Thymus (tissue), 14 donors: ENCODE data around the gene RPP25. TPM values are rescaled to one million over a fixed set of nuclear protein-coding genes. Genes with fewer than 3 reads are reported as not detected.

ENCODE experiments used
- DNase-seq, 9 donors: peaks; one replicate each; pipeline ENCODE4 v3.0.0-alpha.2; 2013; ENCODE audit warnings: low spot score in 9 of 9, low read depth in 6 of 9, missing footprints in 1 of 9
- H3K27ac ChIP-seq, 2 donors: one replicate each; pipeline ENCODE4 v1.5.1; 2013; ENCODE audit warnings: control low read depth in 1 of 2, low read depth in 1 of 2, low read length in 1 of 2, mild to moderate bottlenecking in 1 of 2, moderate library complexity in 1 of 2
- H3K27me3 ChIP-seq, 2 donors: one replicate each; pipeline ENCODE4 v1.5.1; 2013; ENCODE audit warnings: low read length in 1 of 2; ENCODE audit not compliant: control insufficient read depth in 2 of 2, insufficient read depth in 1 of 2
- H3K36me3 ChIP-seq, 2 donors: one replicate each; pipeline ENCODE4 v1.5.1; 2013; ENCODE audit warnings: low read length in 1 of 2, mild to moderate bottlenecking in 1 of 2, moderate library complexity in 1 of 2; ENCODE audit not compliant: control insufficient read depth in 2 of 2, insufficient read depth in 2 of 2
- H3K4me1 ChIP-seq, 2 donors: one replicate each; pipeline ENCODE4 v1.5.1; 2013; ENCODE audit warnings: low read length in 2 of 2; ENCODE audit not compliant: control insufficient read depth in 2 of 2, insufficient read depth in 2 of 2
- H3K4me3 ChIP-seq, 2 donors: one replicate each; pipeline ENCODE4 v1.5.1; 2013; ENCODE audit warnings: low read length in 2 of 2, control low read depth in 1 of 2, mild to moderate bottlenecking in 1 of 2
- H3K9me3 ChIP-seq, 2 donors: one replicate each; pipeline ENCODE4 v1.5.1; 2013; ENCODE audit warnings: low read length in 1 of 2, mild to moderate bottlenecking in 1 of 2; ENCODE audit not compliant: control insufficient read depth in 2 of 2, insufficient read depth in 1 of 2
- WGBS: extraction: QIAGEN DNeasy Blood & Tissue Kit; methylation state at CpG from one replicate; pipeline ENCODE4 v1.1.7; 2013; 5-methylcytosine and 5-hydroxymethylcytosine counted together
- long read RNA-seq, 10 donors: transcript quantifications; one replicate each; lab custom pipeline, GENCODE V29; 2026
- polyA plus RNA-seq: library from polyadenylated mRNA; stranded (reverse); fragments of 200-250 nt; gene quantifications from one replicate; pipeline ENCODE4 v1.2.3, GENCODE V29; 2013
- total RNA-seq: library from RNA; stranded (reverse); fragments of 120-200 nt; gene quantifications from one replicate; pipeline ENCODE4 v1.2.4, GENCODE V29; 2013
- donor health status: healthy.

RPP25 gene, protein sequence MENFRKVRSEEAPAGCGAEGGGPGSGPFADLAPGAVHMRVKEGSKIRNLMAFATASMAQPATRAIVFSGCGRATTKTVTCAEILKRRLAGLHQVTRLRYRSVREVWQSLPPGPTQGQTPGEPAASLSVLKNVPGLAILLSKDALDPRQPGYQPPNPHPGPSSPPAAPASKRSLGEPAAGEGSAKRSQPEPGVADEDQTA
- total RNA-seq (3.5 TPM), polyA plus RNA-seq (6.7 TPM)
- long read RNA-seq, donor 1, result 0 reads
- long read RNA-seq, donor 2, result 0 reads
- long read RNA-seq, donor 3, transcript RPP25-201 (1 exons, 3,049 nt), result major isoform, 5 of 5 reads
- long read RNA-seq, donor 3, partial matches to known transcripts, result 0 of 5 reads
- long read RNA-seq, donor 3, other reads (novel, unspliced or antisense), result 0 of 5 reads
- long read RNA-seq, donor 4, partial matches to known transcripts, result 0 of 2 reads
- long read RNA-seq, donor 4, other reads (novel, unspliced or antisense), result 0 of 2 reads
- long read RNA-seq, donor 5, transcript RPP25-201 (1 exons, 3,049 nt), result major isoform, 14 of 14 reads
- long read RNA-seq, donor 5, partial matches to known transcripts, result 0 of 14 reads
- long read RNA-seq, donor 5, other reads (novel, unspliced or antisense), result 0 of 14 reads
- long read RNA-seq, donor 6, partial matches to known transcripts, result 0 of 3 reads
- long read RNA-seq, donor 6, other reads (novel, unspliced or antisense), result 0 of 3 reads
- long read RNA-seq, donor 7, partial matches to known transcripts, result 0 of 2 reads
- long read RNA-seq, donor 7, other reads (novel, unspliced or antisense), result 0 of 2 reads
- long read RNA-seq, donor 8, transcript RPP25-201 (1 exons, 3,049 nt), result major isoform, 6 of 6 reads
- long read RNA-seq, donor 8, partial matches to known transcripts, result 0 of 6 reads
- long read RNA-seq, donor 8, other reads (novel, unspliced or antisense), result 0 of 6 reads
- long read RNA-seq, donor 9, partial matches to known transcripts, result 0 of 3 reads
- long read RNA-seq, donor 9, other reads (novel, unspliced or antisense), result 0 of 3 reads
- long read RNA-seq, donor 10, partial matches to known transcripts, result 0 of 3 reads
- long read RNA-seq, donor 10, other reads (novel, unspliced or antisense), result 0 of 3 reads

GRCh38 chr15:74956648-74957475, at the start of gene RPP25:
Gene RPP25, minus strand, starts transcription at chr15:74956772. Its CDS starts 189 bp downstream, at chr15:74956583.
- H3K4me1 ChIP-seq, result peaks cover 13 to 39% of the 10 kb centered on the region in 2 donors
- H3K27me3 ChIP-seq, result peaks cover 46 to 69% of the 10 kb centered on the region in 2 donors

GRCh38 chr15:75002398-75002797, 45.8 kb upstream of the RPP25 start:
- DNase-seq, result no peak
- Histone ChIP-seq H3K9me3 (no peaks in the 10 kb centered on the region), H3K4me1 (no peaks in the 10 kb centered on the region), H3K27me3 (peaks cover 0 to 12% of the 10 kb centered on the region in 2 donors), H3K27ac (no peak overlapping the region), H3K36me3 (no peaks in the 10 kb centered on the region), H3K4me3 (no peak overlapping the region)
- WGBS, result 88% methylated on average over 7 of the region's 7 CpGs

More at GRCh38 chr15:74956648-74957475, at the start of gene RPP25:
- Histone ChIP-seq H3K27ac (peak within 1 kb of the TSS in 1 of 2 donors; percentile 52), H3K9me3 (peaks cover 0 to 1% of the 10 kb centered on the region in 2 donors), H3K4me3 (peak within 1 kb of the TSS; percentile 40 to 66), H3K36me3 (no peaks in the 10 kb centered on the region)
- 1% methylated on average over 83 of the region's 83 CpGs for WGBS
- DNase-seq, result peak in 7 of 9 donors; percentile 26 to 76 (median 50)

- Histone ChIP-seq H3K4me3 (no peak overlapping the region), H3K36me3 (no peaks in the 10 kb centered on the region), H3K4me1 (peaks cover 0 to under 1% of the 10 kb centered on the region in 2 donors), H3K9me3 (no peaks in the 10 kb centered on the region), H3K27ac (no peak overlapping the region), H3K27me3 (peaks cover 4 to 23% of the 10 kb centered on the region in 2 donors)
- 97% methylated on average over 6 of the region's 6 CpGs for WGBS
- no peak for DNase-seq
Observed at GRCh38 chr15:75001310-75001709, 44.7 kb upstream of the RPP25 start.

GRCh38 chr15:74997543-74997942, 41.0 kb upstream of the RPP25 start:
- DNase-seq, result no peak
- H3K27ac ChIP-seq, result no peak overlapping the region
- WGBS, result 91% methylated on average over 2 of the region's 2 CpGs

DNA sequence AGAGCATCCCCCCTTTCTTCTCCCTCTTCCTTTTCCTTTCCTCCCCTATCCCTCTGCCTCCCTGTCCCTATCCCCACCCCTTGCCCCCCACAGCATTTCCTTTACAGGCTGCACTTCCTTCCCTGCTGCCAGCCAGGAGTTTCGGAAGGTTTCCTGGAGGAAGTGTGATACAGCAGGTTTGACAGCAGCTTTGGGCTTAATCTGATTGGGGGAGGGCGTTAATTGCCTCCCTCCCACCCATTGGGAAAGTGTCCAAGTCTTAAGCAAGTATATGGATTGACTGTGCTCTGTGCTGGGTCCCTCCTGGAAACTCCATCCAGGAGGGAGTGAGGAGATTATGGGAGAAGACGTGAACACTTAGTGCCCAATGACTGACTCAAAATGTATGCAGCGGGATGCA, 40.6 kb upstream of the RPP25 start:
- Histone ChIP-seq H3K27ac (no peak overlapping the region), H3K36me3 (no peaks in the 10 kb centered on the region), H3K27me3 (peaks cover 9 to 36% of the 10 kb centered on the region in 2 donors), H3K9me3 (no peaks in the 10 kb centered on the region), H3K4me3 (no peak overlapping the region), H3K4me1 (peaks cover 7 to 10% of the 10 kb centered on the region in 2 donors)
- 78% methylated on average over 4 of the region's 4 CpGs for WGBS
- DNase-seq, result no peak

More at GRCh38 chr15:74997543-74997942, 41.0 kb upstream of the RPP25 start:
- Histone ChIP-seq H3K9me3 (no peaks in the 10 kb centered on the region), H3K4me3 (no peak overlapping the region), H3K27me3 (peaks cover 9 to 36% of the 10 kb centered on the region in 2 donors), H3K4me1 (peaks cover 7 to 10% of the 10 kb centered on the region in 2 donors), H3K36me3 (no peaks in the 10 kb centered on the region)

DNA sequence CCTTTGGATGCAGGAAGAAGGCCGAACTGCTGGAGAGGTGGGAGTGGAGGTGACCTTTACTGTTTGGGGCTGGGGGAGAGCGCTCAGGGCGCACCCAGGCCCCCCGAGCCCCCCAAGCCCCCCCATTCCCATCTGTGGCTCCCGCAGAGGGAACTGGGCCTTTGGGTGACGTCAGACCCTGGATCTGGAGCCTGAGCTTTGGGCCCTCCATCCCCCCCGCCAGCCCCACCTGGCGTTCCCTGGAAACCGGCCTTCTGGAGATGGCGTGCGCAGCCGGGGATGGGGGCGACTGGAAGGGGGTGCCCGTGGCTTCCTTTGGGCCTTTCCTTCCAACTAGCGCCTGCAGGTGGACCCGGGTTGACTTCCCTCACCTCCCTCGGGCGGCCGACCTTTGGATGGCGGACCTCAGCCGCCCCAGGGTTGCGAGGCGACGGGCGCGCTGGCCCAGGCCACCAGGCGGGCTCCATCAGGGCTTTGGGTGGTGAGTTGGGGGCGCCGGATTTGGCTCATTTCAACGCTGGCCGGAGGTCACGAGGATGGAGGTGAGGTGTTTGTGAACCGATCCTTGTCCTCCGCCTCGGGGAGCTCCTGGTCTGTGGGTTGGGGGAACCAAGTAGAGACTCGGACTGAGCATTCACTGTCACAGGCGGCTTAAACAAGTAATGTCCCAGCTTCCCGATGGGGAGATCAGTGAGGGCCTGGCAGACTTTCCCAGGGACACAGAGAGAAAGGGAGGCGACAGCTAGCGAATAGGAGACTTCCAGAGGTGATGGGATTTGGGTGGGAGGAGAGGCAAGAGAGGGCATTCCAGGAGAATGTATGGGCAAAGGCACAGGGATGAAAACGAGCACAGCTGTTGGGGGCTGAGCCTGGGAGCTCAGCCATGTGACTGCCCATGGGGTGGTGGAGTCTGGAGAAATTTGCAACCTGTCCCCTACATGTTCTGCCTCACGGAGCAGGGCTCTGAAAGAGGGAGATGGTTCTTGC, 39.5 kb upstream of the RPP25 start:
- H3K27ac ChIP-seq, result no peak overlapping the region
- H3K9me3 ChIP-seq, result no peaks in the 10 kb centered on the region
- peaks cover 7 to 10% of the 10 kb centered on the region in 2 donors for H3K4me1 ChIP-seq
- H3K4me3 ChIP-seq, result peak overlapping the region; percentile 47 to 69
- peaks cover 9 to 36% of the 10 kb centered on the region in 2 donors for H3K27me3 ChIP-seq
- no peak for DNase-seq
- no peaks in the 10 kb centered on the region for H3K36me3 ChIP-seq
- WGBS, result 15% methylated on average over 42 of the region's 42 CpGs

DNA sequence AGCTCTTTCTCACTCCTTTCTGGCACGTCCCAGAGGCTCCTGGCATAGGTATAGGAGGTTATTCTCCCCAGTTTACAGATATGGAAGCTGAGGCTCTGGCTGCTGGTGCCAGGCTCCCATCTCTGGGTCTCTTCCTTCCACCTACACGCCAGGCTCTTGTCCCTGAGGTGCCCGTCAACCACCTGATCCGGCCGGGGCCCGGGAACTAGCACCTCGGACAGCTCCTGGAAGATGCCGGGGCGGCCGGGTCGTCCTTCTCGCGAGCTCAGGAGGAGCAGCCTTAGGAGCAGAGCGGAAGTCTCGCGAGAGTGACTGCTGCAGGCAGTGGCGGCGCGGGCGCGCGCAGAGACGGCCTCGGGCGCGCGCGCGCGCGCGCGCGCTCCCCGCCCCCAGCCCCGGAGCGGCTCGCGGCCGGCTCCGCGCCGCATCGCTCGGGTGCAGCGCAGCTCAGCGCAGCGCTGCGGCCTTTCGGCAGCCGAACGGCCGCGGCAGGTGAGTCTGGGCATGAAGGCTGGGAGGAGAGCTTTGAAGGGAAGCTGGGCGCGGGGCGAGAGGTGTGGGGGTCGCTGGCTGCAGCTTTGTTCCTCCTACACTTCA, 38.7 kb upstream of the RPP25 start, which contains the start of gene SCAMP5:
Gene SCAMP5 (plus strand): TSS at position 382 of the 597 bp plus-strand sequence. CDS start 16,277 bp downstream, outside the sequence.
- Histone ChIP-seq H3K36me3 (no peaks in the 10 kb centered on the region), H3K4me1 (peaks cover 7 to 10% of the 10 kb centered on the region in 2 donors), H3K27ac (no peak within 1 kb of the TSS), H3K9me3 (no peaks in the 10 kb centered on the region), H3K27me3 (peaks cover 9 to 38% of the 10 kb centered on the region in 2 donors), H3K4me3 (peak within 1 kb of the TSS; percentile 47 to 69)
- peak; percentile 80 to 96 (median 90) for DNase-seq
- WGBS, result 1% methylated on average over 58 of the region's 58 CpGs
